HG03045 (cell line): ENCODE data around the gene LY6G6C.

Experiments
- ATAC-seq: cut with Tn5 transposase; IDR thresholded peaks from one replicate; pipeline ENCODE4 v1.9.1; 2021; ENCODE audit warnings: mild to moderate bottlenecking, moderate library complexity; ENCODE audit not compliant: unreplicated experiment

Gene LY6G6C

GRCh38 chr6:31727717-31728671 lies 6.4 kb upstream of the LY6G6C start:
- ATAC-seq: no peak

GRCh38 chr6:31727034-31727716 lies 5.6 kb upstream of the LY6G6C start:
- ATAC-seq: no peak

GRCh38 chr6:31725502-31726350 lies 4.2 kb upstream of the LY6G6C start:
- ATAC-seq: no peak

GRCh38 chr6:31723980-31724691 lies 2.6 kb upstream of the LY6G6C start:
- no peak for ATAC-seq

GRCh38 chr6:31723245-31723979 lies 1.9 kb upstream of the LY6G6C start, which contains the start of gene MPIG6B:
TSS of gene MPIG6B (plus strand) at chr6:31723373. CDS start at chr6:31723384, 11 bp downstream.
- ATAC-seq: no peak

GRCh38 chr6:31722173-31722572 lies 627 bp upstream of the LY6G6C start:
- ATAC-seq: no peak

- no peak for ATAC-seq
Observed at GRCh38 chr6:31720196-31720770, 1.3 kb downstream of the LY6G6C start.

GRCh38 chr6:31719001-31719400 lies 2.5 kb downstream of the LY6G6C start:
- ATAC-seq: no peak

- no peak for ATAC-seq
Observed at GRCh38 chr6:31718265-31718664, 3.3 kb downstream of the LY6G6C start.

GRCh38 chr6:31717499-31718222 lies 3.9 kb downstream of the LY6G6C start:
- no peak for ATAC-seq

- no peak for ATAC-seq
Observed at GRCh38 chr6:31715022-31715958, 6.3 kb downstream of the LY6G6C start, which contains the start of gene LY6G6D. TSS of gene LY6G6D (plus strand) at chr6:31715348. CDS start at chr6:31715356, 8 bp downstream.

GRCh38 chr6:31713991-31714684 lies 7.4 kb downstream of the LY6G6C start:
- ATAC-seq: no peak

- no peak for ATAC-seq
Observed at GRCh38 chr6:31713465-31713864, 8.1 kb downstream of the LY6G6C start.

GRCh38 chr6:31712296-31712695 lies 9.2 kb downstream of the LY6G6C start:
- no peak for ATAC-seq

- ATAC-seq: no peak
Observed at GRCh38 chr6:31711233-31711632, 10.3 kb downstream of the LY6G6C start.

- no peak for ATAC-seq
Observed at GRCh38 chr6:31710523-31711219, 10.9 kb downstream of the LY6G6C start.
